Hematopoietic multipotent progenitor cell treated with erythropoietin and hydrocortisone succinate and interleukin-3 and kit ligand, for 6 days (in vitro differentiated cells): ENCODE measurements around the gene OSGIN1.

ENCODE experiments used
- DNase-seq: peaks from one replicate; pipeline ENCODE4 v3.0.0-alpha.2; 2015

OSGIN1 gene

GRCh38 chr16:83973581-83974385, 20.7 kb downstream of the OSGIN1 start:
- DNase-seq: no peak

GRCh38 chr16:83974475-83974874, 21.4 kb downstream of the OSGIN1 start:
- no peak for DNase-seq

- DNase-seq: no peak
Observed at GRCh38 chr16:83975590-83976260, 22.7 kb downstream of the OSGIN1 start.

GRCh38 chr16:83977056-83977815, 24.2 kb downstream of the OSGIN1 start:
- DNase-seq: no peak

- no peak for DNase-seq
Observed at GRCh38 chr16:83978401-83978904, 25.4 kb downstream of the OSGIN1 start.

GRCh38 chr16:83979441-83979840, 26.4 kb downstream of the OSGIN1 start:
- no peak for DNase-seq

- no peak for DNase-seq
Observed at GRCh38 chr16:83980794-83981193, 27.8 kb downstream of the OSGIN1 start.

GRCh38 chr16:83981799-83982198, 28.8 kb downstream of the OSGIN1 start:
- DNase-seq: no peak

GRCh38 chr16:83983491-83983890, 30.5 kb downstream of the OSGIN1 start:
- DNase-seq: no peak

- no peak for DNase-seq
Observed at GRCh38 chr16:83989300-83989699, 36.3 kb downstream of the OSGIN1 start.

- DNase-seq: no peak
Observed at GRCh38 chr16:83990492-83990891, 37.5 kb downstream of the OSGIN1 start.

- DNase-seq: no peak
Observed at GRCh38 chr16:83992624-83993023, 39.6 kb downstream of the OSGIN1 start.

GRCh38 chr16:83994087-83994486, 41.0 kb downstream of the OSGIN1 start:
- DNase-seq: peak; percentile 60

GRCh38 chr16:83994703-83995102, 41.7 kb downstream of the OSGIN1 start:
- DNase-seq: no peak

GRCh38 chr16:83995754-83996153, 42.7 kb downstream of the OSGIN1 start:
- DNase-seq: no peak

- DNase-seq: no peak
Observed at GRCh38 chr16:83996481-83997252, 43.6 kb downstream of the OSGIN1 start.

- DNase-seq: no peak
Observed at GRCh38 chr16:83998091-83998490, 45.1 kb downstream of the OSGIN1 start.

GRCh38 chr16:84000989-84001642, 48.1 kb downstream of the OSGIN1 start:
- no peak for DNase-seq

- no peak for DNase-seq
Observed at GRCh38 chr16:84001726-84002125, 48.7 kb downstream of the OSGIN1 start.

GRCh38 chr16:84003038-84003437, 50.0 kb downstream of the OSGIN1 start:
- DNase-seq: no peak

GRCh38 chr16:84004442-84004841, 51.4 kb downstream of the OSGIN1 start:
- no peak for DNase-seq

- no peak for DNase-seq
Observed at GRCh38 chr16:84005391-84005790, 52.4 kb downstream of the OSGIN1 start.
